GM21447 (cell line): Measurements from ENCODE around the gene NLRC4.
"Not testable (repeated sequence)": the region's sequence is repeated elsewhere in the genome, so short reads cannot be mapped to it uniquely, and the experiment has no call there.

Experiments
- ATAC-seq: cut with Tn5 transposase; IDR thresholded peaks from one replicate; pipeline ENCODE4 v1.9.1; 2021; ENCODE audit not compliant: unreplicated experiment

Gene NLRC4

GRCh38 chr2:32246911-32247310 is 17.8 kb downstream of the NLRC4 start:
- ATAC-seq, result no peak

- ATAC-seq, result no peak
Observed at GRCh38 chr2:32242331-32242730, 22.4 kb downstream of the NLRC4 start.

- no peak for ATAC-seq
Observed at GRCh38 chr2:32237996-32238395, 26.7 kb downstream of the NLRC4 start.

- ATAC-seq, result no peak
Observed at GRCh38 chr2:32237488-32237887, 27.2 kb downstream of the NLRC4 start.

GRCh38 chr2:32235315-32235714 is 29.4 kb downstream of the NLRC4 start:
- no peak for ATAC-seq

- ATAC-seq, result no peak
Observed at GRCh38 chr2:32231959-32232358, 32.7 kb downstream of the NLRC4 start.

- no peak for ATAC-seq
Observed at GRCh38 chr2:32229635-32230034, 35.1 kb downstream of the NLRC4 start.

GRCh38 chr2:32228181-32228580 is 36.5 kb downstream of the NLRC4 start:
- ATAC-seq, result no peak

GRCh38 chr2:32227492-32227891 is 37.2 kb downstream of the NLRC4 start:
- ATAC-seq, result no peak

GRCh38 chr2:32222966-32223365 is 41.7 kb downstream of the NLRC4 start:
- no peak for ATAC-seq

GRCh38 chr2:32220445-32220844 is 44.2 kb downstream of the NLRC4 start:
- no peak for ATAC-seq

GRCh38 chr2:32212295-32212694 is 52.4 kb downstream of the NLRC4 start:
- no peak for ATAC-seq

- ATAC-seq, result no peak
Observed at GRCh38 chr2:32210767-32211408, 53.8 kb downstream of the NLRC4 start.

- ATAC-seq, result not testable (repeated sequence)
Observed at GRCh38 chr2:32203428-32203827, 61.3 kb downstream of the NLRC4 start.

- ATAC-seq, result no peak
Observed at GRCh38 chr2:32200814-32201213, 63.9 kb downstream of the NLRC4 start.

GRCh38 chr2:32192418-32192817 is 72.3 kb downstream of the NLRC4 start:
- ATAC-seq, result no peak

- no peak for ATAC-seq
Observed at GRCh38 chr2:32189011-32189410, 75.7 kb downstream of the NLRC4 start.

- ATAC-seq, result no peak
Observed at GRCh38 chr2:32182667-32183066, 82.0 kb downstream of the NLRC4 start.
